CD1c-positive myeloid dendritic cell (primary cell): ENCODE data around the gene EIF3L.
A peak's percentile ranks its signal among the peaks of the same experiment; 100 is the strongest.

Experiments
- DNase-seq: peaks from one replicate; pipeline ENCODE4 v3.0.0-alpha.2; 2016; ENCODE audit errors: extremely low spot score

EIF3L gene

GRCh38 chr22:37905534-37906363 is 56.5 kb downstream of the EIF3L start, which contains the start of gene MICALL1:
Gene MICALL1 (plus strand): TSS chr22:37906297. CDS start chr22:37906423, 126 bp downstream.
- peak; percentile 77 for DNase-seq

DNA sequence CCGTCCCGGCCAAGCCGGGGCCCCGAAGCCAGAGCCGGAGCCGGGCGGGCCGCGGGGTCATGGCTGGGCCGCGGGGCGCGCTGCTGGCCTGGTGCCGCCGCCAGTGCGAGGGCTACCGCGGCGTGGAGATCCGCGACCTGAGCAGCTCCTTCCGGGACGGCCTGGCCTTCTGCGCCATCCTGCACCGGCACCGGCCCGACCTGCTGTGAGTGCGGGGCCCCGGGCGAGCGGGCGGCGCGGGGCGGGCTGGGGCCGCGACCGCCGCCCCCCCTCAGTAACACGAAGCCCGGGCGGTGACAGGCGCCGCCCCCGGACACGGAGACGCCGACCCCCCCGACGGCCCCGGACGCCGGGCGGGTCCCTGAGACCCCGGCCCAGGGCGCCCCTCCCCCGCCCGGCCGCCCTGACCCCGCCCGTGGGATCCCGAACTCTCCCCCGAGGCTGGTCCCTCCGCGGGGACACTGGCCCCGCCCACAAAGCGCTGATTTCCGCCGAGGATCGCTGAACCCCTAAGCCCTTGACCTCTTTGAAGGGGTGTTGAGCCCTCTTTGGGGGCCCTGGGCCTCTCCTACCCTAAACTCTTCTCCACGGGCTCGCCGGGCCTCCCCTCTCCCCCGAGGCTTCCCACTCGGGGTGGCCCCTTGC is 57.3 kb downstream of the EIF3L start:
- peak; percentile 26 for DNase-seq

DNA sequence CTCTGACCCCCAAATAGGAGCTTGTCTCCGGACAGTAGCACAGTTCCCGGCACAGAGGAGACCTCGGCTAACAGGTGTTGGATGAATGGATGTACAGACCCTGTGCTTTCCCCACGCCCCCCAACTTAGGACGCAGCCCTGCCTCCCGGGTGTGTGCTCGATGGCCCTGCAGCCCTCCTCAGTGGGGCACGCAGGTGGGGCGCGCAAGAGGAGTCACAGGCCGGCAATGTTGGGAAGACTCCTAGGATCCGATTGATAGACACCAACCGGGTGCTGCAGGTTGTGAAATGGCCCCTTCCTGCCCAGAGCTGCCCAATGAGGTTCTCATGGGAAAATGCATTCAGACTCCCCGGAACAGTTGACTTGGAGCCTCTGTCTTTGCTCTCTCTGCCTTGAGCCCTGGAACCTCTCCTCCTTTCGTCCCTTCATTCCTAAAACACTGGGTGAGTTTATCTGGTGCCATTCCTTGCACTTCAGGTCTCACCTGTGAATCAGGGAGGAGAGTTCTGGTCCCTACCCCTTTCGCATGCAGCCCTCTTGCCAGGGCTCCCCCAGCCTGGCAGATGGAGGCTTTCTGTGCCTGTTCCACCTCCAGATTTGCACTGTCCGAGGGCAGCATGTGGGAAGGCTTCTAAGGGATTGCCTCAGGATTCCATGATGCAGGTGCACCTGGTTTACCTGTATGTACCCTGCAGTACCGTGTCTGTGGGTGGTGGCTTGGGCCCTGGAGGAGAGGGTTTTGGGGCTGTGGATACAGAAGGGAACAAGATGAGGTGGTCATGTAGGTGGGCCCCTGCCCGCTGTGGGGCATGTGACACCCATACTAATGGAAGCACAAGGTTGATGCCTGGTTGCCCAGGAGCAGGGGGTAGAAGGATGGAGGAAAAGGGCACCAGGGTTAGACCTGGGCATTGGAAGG is 58.1 kb downstream of the EIF3L start:
- DNase-seq = no peak

DNA sequence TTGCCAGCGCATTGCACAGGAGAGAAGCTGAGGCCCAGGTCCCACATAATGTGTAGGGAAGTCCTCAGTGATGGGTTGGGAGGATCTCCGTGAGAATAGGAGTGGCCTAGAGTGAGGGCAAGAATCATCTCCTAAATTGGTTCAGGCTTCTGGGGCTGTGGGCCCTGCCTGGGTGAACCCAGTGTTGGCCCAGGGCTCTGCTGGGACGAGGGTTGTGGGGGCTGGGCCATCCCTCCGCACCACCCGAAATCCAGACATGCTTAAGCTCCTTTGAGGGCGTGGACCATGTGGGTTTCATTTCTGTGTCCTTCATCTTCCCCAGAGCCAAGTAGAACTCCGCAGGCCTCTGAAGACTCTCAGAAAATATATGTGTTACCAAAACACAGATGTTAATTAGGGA is 60.5 kb downstream of the EIF3L start:
- DNase-seq = no peak

DNA sequence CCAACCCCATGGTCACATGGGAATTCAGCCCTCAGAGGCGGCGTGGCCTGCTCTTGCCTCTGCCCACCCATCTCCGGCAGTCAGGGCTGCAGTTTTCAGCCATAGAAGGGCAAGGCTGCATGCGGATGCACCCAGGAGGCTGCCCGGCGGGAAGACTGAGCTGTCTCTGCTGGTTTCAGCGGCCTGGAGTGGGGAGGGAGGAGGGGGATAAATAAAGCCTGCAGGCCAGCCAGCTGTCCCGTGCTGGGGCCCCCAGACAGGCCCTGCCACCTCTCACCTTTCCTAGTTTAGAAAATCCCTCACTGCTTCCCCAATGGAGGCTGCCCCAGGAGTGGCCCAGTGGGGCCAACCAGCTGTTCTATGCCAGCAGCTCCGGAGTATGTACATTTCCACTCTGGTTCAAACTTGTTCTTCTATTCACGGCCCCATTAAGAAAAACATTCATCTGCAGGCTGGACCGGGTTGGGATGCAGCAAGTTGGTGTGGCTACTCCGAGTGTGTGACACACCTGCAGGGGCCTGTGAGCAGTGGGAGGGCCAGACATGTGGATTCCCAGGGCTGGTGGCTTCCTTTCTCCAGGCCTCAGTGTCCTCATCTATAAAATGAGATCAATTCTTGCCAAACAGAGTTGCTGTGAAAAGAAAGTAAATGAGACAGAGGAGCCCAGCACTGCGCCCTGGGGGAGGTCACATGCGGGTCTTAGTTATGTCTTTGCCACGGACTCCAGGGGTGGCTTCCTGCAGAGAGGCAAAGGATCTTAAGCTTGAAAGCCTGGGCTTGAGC is 61.9 kb downstream of the EIF3L start:
- no peak for DNase-seq

DNA sequence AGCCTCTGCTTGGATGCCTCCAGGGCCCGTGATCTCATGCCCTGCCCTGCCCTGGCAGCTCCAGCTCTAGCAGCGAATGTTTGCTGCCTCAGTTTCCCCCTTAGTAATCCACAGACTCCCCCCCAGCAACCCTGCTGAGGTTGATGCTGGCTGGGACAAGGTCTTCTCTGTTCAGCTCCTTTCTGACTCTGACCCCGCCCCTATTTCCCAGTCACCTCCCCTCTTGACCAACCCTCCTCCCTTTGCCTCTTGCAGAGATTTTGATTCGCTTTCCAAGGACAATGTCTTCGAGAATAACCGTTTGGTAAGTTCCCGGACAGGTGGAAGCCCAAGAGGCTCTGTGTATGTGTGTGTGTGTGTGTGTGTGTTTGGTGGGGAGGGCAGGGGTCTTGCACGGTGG is 62.5 kb downstream of the EIF3L start:
- no peak for DNase-seq

DNA sequence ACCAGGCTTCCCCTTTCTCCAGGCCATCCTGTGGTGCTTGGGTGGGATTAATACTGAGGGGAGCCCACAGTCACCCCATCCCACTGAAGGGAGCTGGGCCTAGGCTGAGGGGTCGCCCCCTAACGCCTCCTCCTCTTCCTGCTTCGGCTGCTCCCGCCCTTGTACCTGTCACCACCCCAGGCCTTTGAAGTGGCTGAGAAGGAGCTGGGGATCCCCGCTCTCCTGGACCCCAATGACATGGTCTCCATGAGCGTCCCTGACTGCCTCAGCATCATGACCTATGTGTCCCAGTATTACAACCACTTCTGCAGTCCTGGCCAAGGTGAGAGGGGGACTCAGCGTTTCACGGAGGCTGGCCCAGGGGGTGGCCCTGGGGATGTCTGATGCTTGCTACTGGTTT is 63.0 kb downstream of the EIF3L start:
- DNase-seq = no peak

- DNase-seq = peak; percentile 26
Observed at GRCh38 chr22:37913233-37913721, 64.1 kb downstream of the EIF3L start.

- no peak for DNase-seq
Observed at GRCh38 chr22:37916311-37916710, 67.1 kb downstream of the EIF3L start.

GRCh38 chr22:37917874-37918548 is 68.8 kb downstream of the EIF3L start:
- DNase-seq = no peak

GRCh38 chr22:37918580-37919270 is 69.5 kb downstream of the EIF3L start:
- no peak for DNase-seq

DNA sequence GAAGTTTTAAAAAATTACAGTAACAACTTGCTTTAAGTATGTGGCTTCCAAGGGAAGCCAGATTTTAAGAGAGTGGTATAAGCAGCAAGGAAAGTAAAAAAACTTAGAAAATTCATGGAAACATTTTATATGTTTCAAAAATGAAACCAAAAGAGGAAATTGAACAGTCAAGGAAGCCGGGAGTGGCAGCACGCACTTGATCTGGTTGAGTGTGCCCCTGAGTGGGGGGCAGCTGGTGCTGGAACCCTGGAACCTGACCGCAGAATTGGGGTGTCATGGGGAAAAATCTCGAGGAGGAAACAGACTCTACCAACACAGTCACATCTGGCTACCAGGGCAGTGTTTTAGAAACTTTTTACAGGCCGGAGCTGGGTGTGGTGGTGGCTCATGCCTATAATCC is 70.9 kb downstream of the EIF3L start:
- DNase-seq = peak; percentile 34

DNA sequence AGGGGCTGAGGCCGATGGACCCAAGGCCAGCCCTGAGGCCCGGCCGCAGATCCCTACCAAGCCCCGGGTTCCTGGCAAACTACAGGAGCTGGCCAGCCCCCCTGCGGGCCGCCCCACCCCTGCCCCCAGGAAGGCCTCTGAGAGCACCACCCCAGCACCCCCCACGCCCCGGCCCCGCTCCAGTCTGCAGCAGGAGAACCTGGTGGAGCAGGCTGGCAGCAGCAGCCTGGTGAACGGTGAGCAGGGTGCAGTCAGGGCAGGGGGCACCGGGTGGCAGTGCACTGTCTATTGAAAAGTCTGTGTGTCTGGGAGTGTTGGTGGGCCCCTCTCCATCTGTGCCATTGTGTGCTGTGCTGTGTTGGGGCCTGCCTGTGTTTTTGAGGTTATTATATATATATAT is 73.0 kb downstream of the EIF3L start:
- no peak for DNase-seq

DNA sequence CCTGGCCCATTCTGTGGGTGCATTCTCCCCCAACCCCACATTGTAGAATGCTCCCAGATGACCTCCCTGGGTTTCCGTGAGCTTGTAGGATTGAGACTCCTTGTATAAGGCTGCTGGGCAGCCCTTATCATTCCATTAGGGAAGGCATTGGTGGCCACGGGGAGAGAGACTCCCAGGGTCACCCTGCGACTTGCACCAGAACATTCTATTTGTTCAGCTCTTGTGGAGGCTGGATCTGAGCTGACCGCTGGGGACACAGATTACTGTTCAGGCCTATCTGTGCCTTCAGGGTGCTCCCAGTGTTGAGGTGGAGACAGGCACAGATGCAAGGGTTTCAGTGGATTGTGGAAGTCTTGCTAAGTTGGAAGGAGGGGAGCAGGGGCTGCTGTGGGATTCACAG is 74.7 kb downstream of the EIF3L start:
- no peak for DNase-seq

- no peak for DNase-seq
Observed at GRCh38 chr22:37924386-37925065, 75.3 kb downstream of the EIF3L start.

DNA sequence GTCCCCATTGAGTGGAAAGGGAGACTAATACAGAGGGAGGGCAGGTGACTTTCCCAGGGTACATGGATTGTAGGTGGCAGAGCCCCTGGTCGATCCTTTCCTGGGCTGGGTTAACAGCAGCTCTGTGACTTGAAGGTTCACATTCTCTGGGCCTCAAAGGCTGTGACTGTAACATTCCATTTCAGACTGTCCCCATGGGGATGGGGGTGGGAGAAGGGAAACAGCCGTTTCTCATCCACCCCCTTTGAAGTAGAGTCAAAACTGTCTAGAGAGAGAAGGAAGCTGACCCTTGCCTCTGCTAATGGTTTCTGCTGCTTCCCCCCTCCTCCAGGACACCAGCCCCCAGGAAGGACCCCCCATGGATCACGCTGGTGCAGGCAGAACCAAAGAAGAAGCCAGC is 76.1 kb downstream of the EIF3L start:
- no peak for DNase-seq

- DNase-seq = no peak
Observed at GRCh38 chr22:37925767-37926166, 76.5 kb downstream of the EIF3L start.

DNA sequence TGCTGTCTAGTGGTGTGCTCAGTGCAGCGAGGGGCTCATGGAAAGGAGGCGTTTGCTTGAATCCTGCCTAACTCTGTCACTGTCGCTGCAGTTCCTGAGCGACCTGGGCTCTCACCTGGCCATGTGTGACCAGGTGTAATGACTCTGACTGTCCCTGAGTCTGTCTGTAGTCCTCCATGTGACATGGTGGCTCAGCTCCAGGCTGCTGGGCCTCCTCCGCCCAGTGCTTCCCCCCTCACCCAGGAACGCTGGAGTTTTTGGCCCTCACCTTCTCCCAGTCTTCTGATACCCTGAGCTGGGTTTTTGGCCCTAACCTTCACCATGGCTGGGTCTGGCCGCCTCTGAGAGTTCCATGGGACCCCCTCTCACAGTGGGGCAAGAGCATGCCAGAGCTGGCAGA is 77.1 kb downstream of the EIF3L start:
- no peak for DNase-seq
